ENCODE data around the gene VSTM2B.

DNA sequence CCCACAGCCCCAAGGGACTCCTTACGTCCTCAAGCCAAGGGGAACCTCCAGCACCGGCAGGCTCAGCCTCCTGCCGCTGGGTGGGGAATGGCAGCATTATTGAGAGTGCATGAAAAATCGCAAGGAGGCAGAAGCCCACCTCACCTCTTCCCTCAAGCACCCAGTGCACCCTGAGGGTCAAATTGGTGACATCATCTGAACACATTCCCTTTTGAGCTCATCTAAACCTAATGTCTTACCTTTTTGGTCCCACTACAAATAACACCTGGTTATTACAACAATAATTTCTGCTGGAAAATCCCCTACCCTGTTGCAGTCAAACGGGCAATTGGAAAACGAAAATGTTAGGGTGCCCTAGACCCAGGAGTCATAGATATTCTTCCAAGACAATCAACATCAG, 68.1 kb downstream of the VSTM2B start:
- TF ChIP-seq EZH2phosphoT487 (IDR thresholded peaks at IDR 0.05; ENCODE audit: low read length) (no peak), EZH2 (optimal IDR thresholded peaks at IDR 0.05; ENCODE audit: low read depth, low read length) (no peak)
- TF ChIP-seq, protein P1, sequence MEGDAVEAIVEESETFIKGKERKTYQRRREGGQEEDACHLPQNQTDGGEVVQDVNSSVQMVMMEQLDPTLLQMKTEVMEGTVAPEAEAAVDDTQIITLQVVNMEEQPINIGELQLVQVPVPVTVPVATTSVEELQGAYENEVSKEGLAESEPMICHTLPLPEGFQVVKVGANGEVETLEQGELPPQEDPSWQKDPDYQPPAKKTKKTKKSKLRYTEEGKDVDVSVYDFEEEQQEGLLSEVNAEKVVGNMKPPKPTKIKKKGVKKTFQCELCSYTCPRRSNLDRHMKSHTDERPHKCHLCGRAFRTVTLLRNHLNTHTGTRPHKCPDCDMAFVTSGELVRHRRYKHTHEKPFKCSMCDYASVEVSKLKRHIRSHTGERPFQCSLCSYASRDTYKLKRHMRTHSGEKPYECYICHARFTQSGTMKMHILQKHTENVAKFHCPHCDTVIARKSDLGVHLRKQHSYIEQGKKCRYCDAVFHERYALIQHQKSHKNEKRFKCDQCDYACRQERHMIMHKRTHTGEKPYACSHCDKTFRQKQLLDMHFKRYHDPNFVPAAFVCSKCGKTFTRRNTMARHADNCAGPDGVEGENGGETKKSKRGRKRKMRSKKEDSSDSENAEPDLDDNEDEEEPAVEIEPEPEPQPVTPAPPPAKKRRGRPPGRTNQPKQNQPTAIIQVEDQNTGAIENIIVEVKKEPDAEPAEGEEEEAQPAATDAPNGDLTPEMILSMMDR (IDR thresholded peaks at IDR 0.05; ENCODE audit: low read length), result no peak
